Tibial artery (tissue), 4 donors: ENCODE measurements around the gene TBC1D9B.
A peak's percentile ranks its signal among the peaks of the same experiment; 100 is the strongest.

Experiments
- DNase-seq, 2 donors: peaks; one replicate each; pipeline ENCODE4 v3.0.0-alpha.2; 2019
- H3K27ac ChIP-seq, 2 donors: fragments of 200-600 bp; sonication (generic) in 1 of 2; 1 replicate in 1 of 2; 2 replicates in 1 of 2; pipeline ENCODE4 v1.5.1; 2018 to 2019; ENCODE audit warnings: mild to moderate bottlenecking in 1 of 2
- H3K27me3 ChIP-seq, 2 donors: fragments of 200-600 bp; sonication (generic) in 1 of 2; one replicate each; pipeline versions ENCODE4 v1.5.1 to v1.6.0; 2016 to 2019
- H3K36me3 ChIP-seq, 3 donors: fragments of 200-600 bp; sonication (generic) in 2 of 3; one replicate each; pipeline ENCODE4 v1.5.1; 2016 to 2019; ENCODE audit warnings: mild to moderate bottlenecking in 2 of 3
- H3K4me1 ChIP-seq, 4 donors: fragments of 200-600 bp; sonication (generic) in 2 of 4; 1 replicate in 3 of 4; 2 replicates in 1 of 4; pipeline ENCODE4 v1.5.1; 2016 to 2019
- H3K4me3 ChIP-seq, 2 donors: fragments of 200-600 bp; sonication (generic) in 1 of 2; 1 replicate in 1 of 2; 2 replicates in 1 of 2; pipeline ENCODE4 v1.5.1; 2018 to 2019; ENCODE audit warnings: mild to moderate bottlenecking in 2 of 2
- H3K9me3 ChIP-seq, 3 donors: fragments of 200-600 bp; sonication (generic) in 1 of 3; one replicate each; pipeline ENCODE4 v1.5.1; 2016 to 2019
- intact Hi-C: fragments of 100-400 bp; cut with DNase I; formaldehyde crosslinking; loops from one replicate; pipeline ENCODE4 v1.15.0; 2023; ENCODE audit warnings: low total_unique reads
- TF ChIP-seq, protein P1 (sequence below), 2 experiments: fragments of 200-600 bp in 1 of 2; fragments of 450-650 bp in 1 of 2; IDR thresholded peaks; one replicate each; pipeline ENCODE4 v1.5.1; 2017 to 2019; ENCODE audit warnings: antibody characterized with exemption in 2 of 2, mild to moderate bottlenecking in 1 of 2, moderate library complexity in 1 of 2

Gene TBC1D9B

DNA sequence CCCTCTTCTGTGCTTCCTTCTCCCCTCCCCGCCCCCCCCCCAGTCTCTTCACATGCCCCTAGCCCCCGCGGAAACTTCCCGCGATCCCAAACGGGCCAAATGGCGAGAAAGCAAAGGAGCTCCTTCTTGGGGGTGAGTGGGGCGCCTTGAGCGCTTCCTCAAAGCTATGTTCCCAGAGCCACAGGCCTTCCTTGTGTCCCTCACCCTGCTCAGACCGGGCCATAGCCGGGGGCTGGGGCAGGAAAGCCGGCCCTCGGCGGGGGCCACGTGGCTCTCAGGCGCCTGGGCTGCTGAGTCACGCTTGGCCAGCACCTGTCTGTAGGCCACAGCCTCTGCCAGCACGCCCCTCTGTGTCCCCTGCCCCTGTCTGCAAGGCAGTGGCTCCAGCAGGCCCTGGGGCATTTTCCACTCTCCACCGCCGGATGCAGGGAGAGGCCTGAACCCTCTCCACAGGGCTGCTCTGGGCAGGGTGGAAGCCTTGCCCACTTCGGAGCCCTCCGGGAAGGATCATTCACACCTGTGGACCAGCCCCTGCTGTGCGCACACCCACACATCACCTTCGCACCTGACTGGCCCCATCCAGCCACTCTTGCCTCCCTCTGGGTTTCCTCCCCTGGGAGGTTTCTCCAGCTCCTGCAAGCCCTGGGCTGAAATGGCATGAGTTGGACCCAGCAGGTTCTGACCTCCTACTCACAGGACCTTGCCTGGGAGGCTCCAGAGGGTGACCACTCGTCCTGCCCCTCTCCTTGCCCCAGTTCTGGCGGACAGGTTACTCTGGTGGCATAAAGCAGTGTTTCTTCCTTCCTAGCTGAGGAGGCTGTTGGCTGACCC, 88.2 kb downstream of the TBC1D9B start:
- TF ChIP-seq, protein P1, sequence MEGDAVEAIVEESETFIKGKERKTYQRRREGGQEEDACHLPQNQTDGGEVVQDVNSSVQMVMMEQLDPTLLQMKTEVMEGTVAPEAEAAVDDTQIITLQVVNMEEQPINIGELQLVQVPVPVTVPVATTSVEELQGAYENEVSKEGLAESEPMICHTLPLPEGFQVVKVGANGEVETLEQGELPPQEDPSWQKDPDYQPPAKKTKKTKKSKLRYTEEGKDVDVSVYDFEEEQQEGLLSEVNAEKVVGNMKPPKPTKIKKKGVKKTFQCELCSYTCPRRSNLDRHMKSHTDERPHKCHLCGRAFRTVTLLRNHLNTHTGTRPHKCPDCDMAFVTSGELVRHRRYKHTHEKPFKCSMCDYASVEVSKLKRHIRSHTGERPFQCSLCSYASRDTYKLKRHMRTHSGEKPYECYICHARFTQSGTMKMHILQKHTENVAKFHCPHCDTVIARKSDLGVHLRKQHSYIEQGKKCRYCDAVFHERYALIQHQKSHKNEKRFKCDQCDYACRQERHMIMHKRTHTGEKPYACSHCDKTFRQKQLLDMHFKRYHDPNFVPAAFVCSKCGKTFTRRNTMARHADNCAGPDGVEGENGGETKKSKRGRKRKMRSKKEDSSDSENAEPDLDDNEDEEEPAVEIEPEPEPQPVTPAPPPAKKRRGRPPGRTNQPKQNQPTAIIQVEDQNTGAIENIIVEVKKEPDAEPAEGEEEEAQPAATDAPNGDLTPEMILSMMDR (IDR thresholded peaks at IDR 0.05) = no peak
- H3K27me3 ChIP-seq = no peaks in the 10 kb centered on the region
- peak overlapping the region; percentile 100 for H3K27ac ChIP-seq
- no peaks in the 10 kb centered on the region for H3K9me3 ChIP-seq
- intact Hi-C loops = loop anchor here (5.0 kb wide), 3 partner anchors 38 to 473 kb away; partner anchors contain the start of genes HNRNPH1, MAPK9 and MRNIP
- peak; percentile 76 to 89 for DNase-seq
- H3K36me3 ChIP-seq = peaks cover 23 to 26% (median 24%) of the 10 kb centered on the region in 3 donors
- peaks cover 14 to 70% (median 60%) of the 10 kb centered on the region in 4 donors for H3K4me1 ChIP-seq
- peak overlapping the region; percentile 99 to 100 for H3K4me3 ChIP-seq

DNA sequence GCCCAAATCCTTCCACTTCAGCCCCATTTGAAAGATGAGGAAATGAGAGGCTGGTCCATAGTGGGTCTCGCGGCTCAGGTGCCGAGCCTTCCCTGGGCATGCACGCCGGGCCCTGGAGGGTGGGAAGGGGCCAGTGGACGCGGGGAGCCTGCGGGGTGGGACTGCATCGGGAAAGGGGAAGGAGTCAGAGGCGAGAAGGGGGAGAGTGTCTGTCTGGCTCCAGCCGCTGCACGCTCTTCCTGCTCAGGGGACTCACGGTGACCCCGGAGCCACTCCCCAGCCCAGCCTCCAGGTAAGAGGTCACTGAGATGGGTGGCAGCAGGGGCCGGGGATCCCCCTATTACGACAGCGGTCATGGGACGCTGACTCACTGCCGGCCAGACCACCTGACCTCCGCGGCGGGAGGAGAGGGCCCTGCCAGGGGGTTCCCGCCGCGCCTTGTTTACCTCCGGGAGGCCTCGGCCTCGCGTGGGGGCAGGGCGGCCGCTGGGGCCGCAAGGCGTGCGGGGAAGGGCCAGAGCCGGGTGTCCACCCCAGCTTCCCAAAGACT, 88.9 kb downstream of the TBC1D9B start:
- intact Hi-C loops = loop anchor here (5.0 kb wide), 2 partner anchors 197 to 473 kb away; partner anchors contain the start of genes HNRNPH1 and MAPK9
- H3K4me1 ChIP-seq = peaks cover 14 to 63% (median 53%) of the 10 kb centered on the region in 4 donors

DNA sequence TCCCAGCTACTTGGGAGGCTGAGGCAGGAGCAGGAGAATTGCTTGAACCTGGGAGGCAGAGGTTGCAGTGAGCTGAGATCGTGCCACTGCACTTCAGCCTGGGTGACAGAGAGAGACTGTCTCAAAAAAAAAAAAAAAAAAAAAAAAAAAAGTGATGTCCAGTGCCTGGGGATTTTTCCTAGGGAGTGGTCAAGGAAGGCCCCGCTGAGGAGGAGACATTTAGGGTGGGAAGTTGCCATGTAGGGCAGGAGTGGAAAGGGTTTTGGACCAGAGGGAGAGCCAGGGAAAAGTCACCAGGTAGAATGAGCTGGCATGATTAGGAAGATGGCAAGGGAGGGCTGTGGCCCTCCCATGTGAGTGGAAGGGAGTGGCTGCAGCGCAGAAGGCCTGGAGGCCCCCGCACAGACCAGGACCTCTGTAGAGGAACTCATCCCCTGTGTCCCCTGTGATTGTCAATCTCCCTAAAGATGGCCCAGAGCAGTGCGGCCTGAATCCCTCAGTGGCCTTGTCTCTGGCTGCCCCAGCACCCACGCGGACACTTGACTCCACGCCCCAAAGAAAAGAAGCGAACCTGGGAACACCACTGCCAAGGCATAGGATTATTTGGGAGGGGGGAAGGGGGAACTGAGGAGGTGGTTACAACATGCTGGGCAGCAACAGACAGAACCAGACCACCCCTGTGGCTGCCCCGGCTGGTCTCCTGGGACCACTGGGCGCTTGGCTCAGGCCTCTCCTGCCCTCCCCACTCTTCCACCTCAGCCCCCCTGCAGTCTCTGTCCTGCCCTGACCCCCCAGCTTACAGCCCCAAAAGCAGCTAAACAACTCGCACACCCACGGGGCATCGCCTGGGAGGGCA, 89.6 kb downstream of the TBC1D9B start:
- Histone ChIP-seq H3K4me3 (peak overlapping the region; percentile 99 to 100), H3K27ac (peak overlapping the region; percentile 100), H3K36me3 (peaks cover 10 to 12% (median 12%) of the 10 kb centered on the region in 3 donors), H3K27me3 (no peaks in the 10 kb centered on the region), H3K4me1 (peaks cover 14 to 56% (median 48%) of the 10 kb centered on the region in 4 donors), H3K9me3 (no peaks in the 10 kb centered on the region)
- intact Hi-C loops = loop anchor here (5.0 kb wide), 2 partner anchors 196 to 474 kb away; partner anchors contain the start of genes HNRNPH1 and MAPK9
- TF ChIP-seq, protein P1 (IDR thresholded peaks at IDR 0.05) = no peak
- no peak for DNase-seq

More for the DNA sequence above, 88.9 kb downstream of the TBC1D9B start:
- peak overlapping the region; percentile 99 to 100 for H3K4me3 ChIP-seq
- peaks cover 16 to 19% (median 18%) of the 10 kb centered on the region in 3 donors for H3K36me3 ChIP-seq
- TF ChIP-seq, protein P1 (IDR thresholded peaks at IDR 0.05) = no peak
- DNase-seq = peak; percentile 95 to 98
- H3K27ac ChIP-seq = peak overlapping the region; percentile 100
- no peaks in the 10 kb centered on the region for H3K9me3 ChIP-seq
- no peaks in the 10 kb centered on the region for H3K27me3 ChIP-seq

DNA sequence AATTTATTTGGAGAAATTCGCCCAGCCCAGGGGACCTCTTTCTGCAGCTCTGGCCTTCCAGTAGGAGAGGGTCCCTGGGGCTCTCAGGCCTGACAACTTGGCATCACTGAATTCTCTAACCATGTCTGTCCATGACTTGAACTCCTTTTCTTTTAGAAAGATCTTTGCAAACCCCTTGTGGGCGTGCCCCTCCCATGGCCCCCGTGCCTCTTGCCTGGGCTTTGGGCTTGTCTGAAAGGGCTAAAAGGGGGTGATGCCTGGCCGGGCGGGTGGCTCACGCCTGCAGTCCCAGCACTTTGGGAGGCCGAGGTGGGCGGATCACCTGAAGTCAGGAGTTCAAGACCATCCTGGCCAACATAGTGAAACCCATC, 90.2 kb downstream of the TBC1D9B start:
- intact Hi-C loops = loop anchor here (5.0 kb wide), 2 partner anchors 195 to 475 kb away; partner anchors contain the start of genes HNRNPH1 and MAPK9
- DNase-seq = no peak
- H3K4me3 ChIP-seq = peak overlapping the region; percentile 56 to 61
- TF ChIP-seq, protein P1 (IDR thresholded peaks at IDR 0.05) = no peak
- peaks cover 14 to 49% (median 42%) of the 10 kb centered on the region in 4 donors for H3K4me1 ChIP-seq
- peak overlapping the region; percentile 100 for H3K27ac ChIP-seq
- H3K27me3 ChIP-seq = no peaks in the 10 kb centered on the region
- H3K9me3 ChIP-seq = no peaks in the 10 kb centered on the region
- peaks cover 4 to 13% (median 6%) of the 10 kb centered on the region in 3 donors for H3K36me3 ChIP-seq
